ENCODE data around the gene RAB11FIP4. TPM values are rescaled to one million over a fixed set of nuclear protein-coding genes. Genes with fewer than 3 reads are reported as not detected.

RAB11FIP4 gene
- total and polyA plus RNA-seq, 2 donors (not counting 3 experiments of a cell fraction or from before 2014, with no cell fraction given): 0.08 to 0.38 TPM

DNA sequence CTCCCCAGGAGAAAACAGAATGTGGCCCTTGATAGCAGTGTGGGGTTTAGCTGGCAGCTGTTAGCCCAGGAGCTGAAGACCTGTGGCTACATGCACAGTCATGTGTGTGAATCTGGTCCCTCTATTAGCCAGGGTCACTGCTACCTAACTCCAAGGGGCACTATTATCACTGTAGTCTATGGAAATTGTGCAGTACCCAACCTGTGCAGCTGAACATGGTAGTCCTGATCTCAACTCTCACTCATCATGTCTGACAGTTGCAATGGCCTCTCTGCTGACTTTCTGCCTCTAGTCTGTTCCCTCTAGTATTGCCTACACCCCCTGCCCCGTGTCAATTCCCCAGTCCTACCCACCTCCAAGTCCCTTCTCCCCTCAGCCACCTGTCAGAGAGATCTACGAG lies 67.4 kb downstream of the RAB11FIP4 start:
- Histone ChIP-seq H3K79me2 (ENCODE audit: control insufficient read depth, insufficient read depth, low read length) (no peaks in the 10 kb centered on the region), H2AFZ (ENCODE audit: low read depth, low read length) (no peak overlapping the region), H3K4me3 (replicated peaks in 1 of 3; ENCODE audit: insufficient read depth in 1 of 3, low read depth in 1 of 3, low read length in 3 of 3) (no peak overlapping the region), H3K36me3 (ENCODE audit: control insufficient read depth in 2 of 2, extremely low read depth in 1 of 2, insufficient read depth in 2 of 2, low read length in 2 of 2) (no peaks in the 10 kb centered on the region), H3K9ac (replicated peaks; ENCODE audit: extremely low read depth, insufficient read depth, low read length) (no peak overlapping the region), H3K27me3 (ENCODE audit: control insufficient read depth in 2 of 2, insufficient read depth in 2 of 2, low read length in 2 of 2) (peaks cover 0 to 2% of the 10 kb centered on the region in 2 experiments), H3K27ac (ENCODE audit: insufficient read depth, low read depth, low read length) (no peak overlapping the region), H3K4me2 (ENCODE audit: insufficient read depth, low read length) (no peak overlapping the region), H3K9me3 (replicated peaks; ENCODE audit: control insufficient read depth, insufficient read depth, low read length) (no peaks in the 10 kb centered on the region), H3K4me1 (ENCODE audit: control insufficient read depth, extremely low read depth, insufficient read depth, low read length) (no peaks in the 10 kb centered on the region), H4K20me1 (replicated peaks; ENCODE audit: control insufficient read depth, extremely low read depth, insufficient read depth, low read length) (no peaks in the 10 kb centered on the region), H3K9me1 (replicated peaks; ENCODE audit: control insufficient read depth, extremely low read depth, insufficient read depth, low read length) (no peaks in the 10 kb centered on the region)
- ChIA-PET CTCF (interaction anchor here (1.2 kb wide), 1 partner anchor 11 kb away, joined by 3 read pairs; no protein-coding TSS in a partner anchor), POLR2A (no interaction called here)
- BruUV-seq (replicated peaks): no TSS peak
- intact Hi-C loops (cut with micrococcal nuclease): no loop called here
- no peak for FAIRE-seq
- TF ChIP-seq MYC (IDR thresholded peaks at IDR 0.05; ENCODE audit: low read depth, low read length): no peak
- TF ChIP-seq POLR2AphosphoS5 (IDR thresholded peaks at IDR 0.05; ENCODE audit: insufficient read depth, low read depth, low read length): no peak
- no peak for TF ChIP-seq GATA2 (IDR thresholded peaks at IDR 0.05; ENCODE audit: insufficient read depth, insufficient read length, low read depth, low read length)
- no peak for TF ChIP-seq EZH2 (IDR thresholded peaks at IDR 0.05; ENCODE audit: borderline replicate concordance, low read depth, low read length, severe bottlenecking)
- TF ChIP-seq FOS (IDR thresholded peaks at IDR 0.05; ENCODE audit: borderline replicate concordance, insufficient read depth, low read length): no peak
- no peak for TF ChIP-seq POLR2A (IDR thresholded peaks at IDR 0.05; ENCODE audit: low read depth, low read length)
- TF ChIP-seq, protein P1, sequence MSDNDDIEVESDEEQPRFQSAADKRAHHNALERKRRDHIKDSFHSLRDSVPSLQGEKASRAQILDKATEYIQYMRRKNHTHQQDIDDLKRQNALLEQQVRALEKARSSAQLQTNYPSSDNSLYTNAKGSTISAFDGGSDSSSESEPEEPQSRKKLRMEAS (IDR thresholded peaks at IDR 0.05; ENCODE audit: insufficient read depth, insufficient read length): no peak
- TF ChIP-seq JUN (IDR thresholded peaks at IDR 0.05; ENCODE audit: borderline replicate concordance, insufficient read depth, insufficient read length, low read depth): no peak
- TF ChIP-seq, protein P2, sequence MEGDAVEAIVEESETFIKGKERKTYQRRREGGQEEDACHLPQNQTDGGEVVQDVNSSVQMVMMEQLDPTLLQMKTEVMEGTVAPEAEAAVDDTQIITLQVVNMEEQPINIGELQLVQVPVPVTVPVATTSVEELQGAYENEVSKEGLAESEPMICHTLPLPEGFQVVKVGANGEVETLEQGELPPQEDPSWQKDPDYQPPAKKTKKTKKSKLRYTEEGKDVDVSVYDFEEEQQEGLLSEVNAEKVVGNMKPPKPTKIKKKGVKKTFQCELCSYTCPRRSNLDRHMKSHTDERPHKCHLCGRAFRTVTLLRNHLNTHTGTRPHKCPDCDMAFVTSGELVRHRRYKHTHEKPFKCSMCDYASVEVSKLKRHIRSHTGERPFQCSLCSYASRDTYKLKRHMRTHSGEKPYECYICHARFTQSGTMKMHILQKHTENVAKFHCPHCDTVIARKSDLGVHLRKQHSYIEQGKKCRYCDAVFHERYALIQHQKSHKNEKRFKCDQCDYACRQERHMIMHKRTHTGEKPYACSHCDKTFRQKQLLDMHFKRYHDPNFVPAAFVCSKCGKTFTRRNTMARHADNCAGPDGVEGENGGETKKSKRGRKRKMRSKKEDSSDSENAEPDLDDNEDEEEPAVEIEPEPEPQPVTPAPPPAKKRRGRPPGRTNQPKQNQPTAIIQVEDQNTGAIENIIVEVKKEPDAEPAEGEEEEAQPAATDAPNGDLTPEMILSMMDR (IDR thresholded peaks at IDR 0.05; ENCODE audit: extremely low read depth in 1 of 2, insufficient read depth in 1 of 2, low read depth in 1 of 2, low read length in 2 of 2): no peak
- dilution Hi-C loops (cut with MboI; ENCODE audit: extremely low pct_ligation_motif_present, low sequenced_read_pairs): no loop called here
- DNase-seq (ENCODE audit: low read depth, low spot score): no peak
